IgD-negative memory B cell (primary cell): Measurements from ENCODE around the gene CRHR2. TPM values are rescaled to one million over a fixed set of nuclear protein-coding genes. Genes with fewer than 3 reads are reported as not detected.
"Not testable (repeated sequence)": the region's sequence is repeated elsewhere in the genome, so short reads cannot be mapped to it uniquely, and the experiment has no call there.

Source experiments
- H3K27ac Mint-ChIP-seq, 3 donors: one replicate each; pipeline ENCODE4 v1.8.0; 2020 to 2022; ENCODE audit warnings: mild to moderate bottlenecking in 3 of 3, mixed read lengths in 3 of 3, moderate library complexity in 1 of 3
- H3K27me3 Mint-ChIP-seq: one replicate; pipeline ENCODE4 v1.8.0; 2021; ENCODE audit warnings: mixed read lengths
- H3K36me3 Mint-ChIP-seq: one replicate; pipeline ENCODE4 v1.8.0; 2020; ENCODE audit warnings: mild to moderate bottlenecking, mixed read lengths
- H3K4me1 Mint-ChIP-seq, 3 donors: one replicate each; pipeline ENCODE4 v1.8.0; 2020 to 2022; ENCODE audit warnings: mixed read lengths in 3 of 3, mild to moderate bottlenecking in 1 of 3
- H3K4me3 Mint-ChIP-seq, 4 donors: one replicate each; pipeline ENCODE4 v1.8.0; 2020 to 2022; ENCODE audit warnings: mild to moderate bottlenecking in 4 of 4, mixed read lengths in 4 of 4, moderate library complexity in 3 of 4
- H3K9me3 Mint-ChIP-seq, 3 donors: one replicate each; pipeline ENCODE4 v1.8.0; 2020 to 2021; ENCODE audit warnings: mixed read lengths in 3 of 3, mild to moderate bottlenecking in 1 of 3
- polyA plus RNA-seq: library from polyadenylated mRNA; unstranded; fragments of 300-500 nt; fragmentation: Illumina TruSeq; gene quantifications from one replicate; pipeline ENCODE4 v1.2.3, GENCODE V29; 2021

The CRHR2 gene
- polyA plus RNA-seq, 1 donor from 2014 or later = not detected

- H3K27ac Mint-ChIP-seq = no peak overlapping the region
- H3K36me3 Mint-ChIP-seq = peaks cover 8% of the 10 kb centered on the region
- no peaks in the 10 kb centered on the region for H3K4me1 Mint-ChIP-seq
- H3K9me3 Mint-ChIP-seq = no peaks in the 10 kb centered on the region
- no peaks in the 10 kb centered on the region for H3K27me3 Mint-ChIP-seq
- H3K4me3 Mint-ChIP-seq = no peak overlapping the region
These were observed 36.6 kb downstream of the CRHR2 start for GRCh38 chr7:30645661-30646060.

DNA sequence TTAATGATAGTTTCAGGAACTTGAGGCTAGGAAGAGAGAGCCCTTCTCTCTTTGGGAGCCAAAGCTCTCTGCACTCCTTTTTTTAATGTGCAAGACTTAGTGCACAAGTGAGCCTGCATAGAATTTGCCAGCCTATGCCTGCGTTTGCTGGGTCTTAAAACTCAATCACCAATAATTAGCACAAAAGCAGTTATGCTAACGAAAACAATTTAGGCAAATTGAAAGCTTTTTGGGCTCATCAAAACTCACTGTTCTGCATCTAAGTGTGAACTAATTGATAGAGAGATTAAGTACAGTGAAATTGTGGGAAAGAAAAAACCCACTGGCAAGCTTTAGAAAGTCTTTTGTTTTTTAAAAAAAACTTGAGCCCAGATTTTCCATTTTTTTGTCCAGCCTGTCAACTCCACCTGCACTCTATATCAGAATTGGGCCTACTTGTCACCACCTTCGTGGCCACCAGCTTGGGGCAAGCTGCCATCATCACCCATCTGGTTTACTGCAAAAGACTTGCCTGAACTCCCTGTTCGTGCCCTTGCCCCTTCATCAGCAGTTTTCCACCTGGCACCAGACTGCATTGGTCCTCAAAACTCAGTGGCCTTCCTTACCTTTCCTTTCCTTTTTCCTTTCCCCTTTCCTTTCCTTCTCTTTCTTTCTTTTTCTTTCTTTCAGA lies 37.8 kb downstream of the CRHR2 start:
- Mint-ChIP-seq H3K27ac (no peak overlapping the region), H3K4me3 (no peak overlapping the region), H3K36me3 (peaks cover 8% of the 10 kb centered on the region), H3K27me3 (no peaks in the 10 kb centered on the region), H3K4me1 (no peaks in the 10 kb centered on the region), H3K9me3 (no peaks in the 10 kb centered on the region)

GRCh38 chr7:30642789-30643188 lies 39.5 kb downstream of the CRHR2 start:
- Mint-ChIP-seq H3K27me3 (no peaks in the 10 kb centered on the region), H3K4me1 (no peaks in the 10 kb centered on the region), H3K36me3 (peaks cover 8% of the 10 kb centered on the region), H3K27ac (no peak overlapping the region), H3K9me3 (no peaks in the 10 kb centered on the region), H3K4me3 (no peak overlapping the region)

DNA sequence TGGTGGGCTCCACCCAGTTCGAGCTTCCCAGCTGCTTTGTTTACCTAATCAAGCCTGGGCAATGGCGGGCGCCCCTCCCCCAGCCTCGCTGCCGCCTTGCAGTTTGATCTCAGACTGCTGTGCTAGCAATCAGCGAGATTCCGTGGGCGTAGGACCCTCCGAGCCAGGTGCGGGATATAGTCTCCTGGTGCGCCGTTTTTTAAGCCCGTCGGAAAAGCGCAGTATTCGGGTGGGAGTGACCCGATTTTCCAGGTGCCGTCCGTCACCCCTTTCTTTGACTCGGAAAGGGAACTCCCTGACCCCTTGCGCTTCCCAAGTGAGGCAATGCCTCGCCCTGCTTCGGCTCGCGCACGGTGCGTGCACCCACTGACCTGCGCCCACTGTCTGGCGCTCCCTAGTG lies 39.9 kb downstream of the CRHR2 start:
- H3K27ac Mint-ChIP-seq, H3K27me3 Mint-ChIP-seq, H3K36me3 Mint-ChIP-seq, H3K9me3 Mint-ChIP-seq, H3K4me1 Mint-ChIP-seq, H3K4me3 Mint-ChIP-seq: not testable (repeated sequence)

DNA sequence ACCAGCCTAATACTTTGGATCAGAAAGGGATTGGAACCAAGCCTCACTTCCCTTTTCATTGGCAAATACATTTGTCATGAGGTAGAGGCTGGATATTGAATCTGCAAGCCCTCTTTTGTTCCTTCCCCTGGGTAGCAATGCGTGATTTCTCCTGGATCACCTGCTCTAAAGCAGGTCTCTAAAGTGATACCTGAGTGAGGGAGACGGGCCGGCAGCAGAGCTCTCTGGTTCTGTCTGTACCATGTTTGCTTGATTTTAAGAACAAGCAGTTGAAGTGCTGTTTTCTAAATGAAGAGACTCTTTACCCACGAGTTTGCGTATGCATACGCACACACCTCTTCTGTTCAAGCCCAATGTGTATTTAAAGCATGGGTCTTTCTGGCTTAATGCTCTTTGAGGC lies 46.5 kb downstream of the CRHR2 start:
- H3K27ac Mint-ChIP-seq = no peak overlapping the region
- no peak overlapping the region for H3K4me3 Mint-ChIP-seq
- no peaks in the 10 kb centered on the region for H3K27me3 Mint-ChIP-seq
- no peaks in the 10 kb centered on the region for H3K9me3 Mint-ChIP-seq
- peaks cover 1% of the 10 kb centered on the region for H3K36me3 Mint-ChIP-seq
- no peaks in the 10 kb centered on the region for H3K4me1 Mint-ChIP-seq

DNA sequence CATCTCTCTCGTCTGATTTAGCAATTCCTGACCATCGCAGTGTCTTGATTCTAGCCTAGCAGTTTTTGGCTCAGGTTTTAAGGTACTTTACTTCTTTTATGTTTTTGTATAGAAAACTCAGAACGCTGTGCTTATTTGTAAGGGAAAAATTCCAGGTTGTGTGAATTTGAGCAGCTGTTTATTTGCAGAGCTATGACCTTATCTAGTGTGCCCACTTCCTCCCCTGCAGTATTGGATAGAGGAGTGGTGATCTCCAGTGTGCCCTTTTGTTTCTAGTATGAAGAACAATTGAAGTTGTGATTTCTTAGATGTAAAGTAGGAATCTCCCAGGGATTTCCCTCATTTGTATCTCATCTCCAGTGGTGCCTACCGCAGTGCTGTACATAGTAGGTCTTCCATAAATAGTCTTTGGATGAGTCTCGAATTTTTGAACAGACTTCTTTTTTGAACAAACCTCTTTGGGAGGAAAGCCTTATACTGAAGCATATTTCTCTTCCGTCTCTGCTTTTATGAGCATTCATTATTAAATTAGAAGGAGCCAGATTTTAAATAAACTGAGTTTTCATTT lies 47.5 kb downstream of the CRHR2 start:
- no peaks in the 10 kb centered on the region for H3K4me1 Mint-ChIP-seq
- no peak overlapping the region for H3K4me3 Mint-ChIP-seq
- H3K36me3 Mint-ChIP-seq = peaks cover 1% of the 10 kb centered on the region
- H3K9me3 Mint-ChIP-seq = no peaks in the 10 kb centered on the region
- H3K27ac Mint-ChIP-seq = peak overlapping the region in 1 of 3 donors; percentile 44
- no peaks in the 10 kb centered on the region for H3K27me3 Mint-ChIP-seq

- Mint-ChIP-seq H3K36me3 (peaks cover 2% of the 10 kb centered on the region), H3K4me1 (no peaks in the 10 kb centered on the region), H3K9me3 (no peaks in the 10 kb centered on the region), H3K4me3 (no peak overlapping the region), H3K27me3 (no peaks in the 10 kb centered on the region), H3K27ac (no peak overlapping the region)
These were observed 48.0 kb downstream of the CRHR2 start for GRCh38 chr7:30634193-30634626.

DNA sequence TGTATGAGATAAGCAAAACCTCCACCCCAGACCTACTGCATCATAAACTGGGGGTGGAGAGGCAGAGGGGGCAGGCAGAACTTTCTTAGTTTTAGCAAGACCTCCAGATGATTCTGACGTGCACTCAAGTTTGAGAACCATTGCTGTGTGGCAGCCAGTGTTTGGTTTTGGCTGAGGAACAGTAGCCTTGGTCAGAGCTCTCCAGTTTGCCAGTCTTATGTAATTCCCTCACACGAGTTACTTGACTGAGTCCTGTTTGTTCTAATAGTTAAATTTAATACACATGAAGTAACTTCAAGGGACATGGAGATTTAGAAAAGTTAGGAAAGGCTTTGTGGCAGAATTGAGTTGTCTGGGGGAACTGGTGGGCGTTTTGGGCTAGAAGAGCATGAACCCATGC lies 49.0 kb downstream of the CRHR2 start:
- Mint-ChIP-seq H3K4me3 (no peak overlapping the region), H3K4me1 (no peaks in the 10 kb centered on the region), H3K9me3 (no peaks in the 10 kb centered on the region), H3K27ac (no peak overlapping the region), H3K27me3 (no peaks in the 10 kb centered on the region), H3K36me3 (peaks cover 3% of the 10 kb centered on the region)

DNA sequence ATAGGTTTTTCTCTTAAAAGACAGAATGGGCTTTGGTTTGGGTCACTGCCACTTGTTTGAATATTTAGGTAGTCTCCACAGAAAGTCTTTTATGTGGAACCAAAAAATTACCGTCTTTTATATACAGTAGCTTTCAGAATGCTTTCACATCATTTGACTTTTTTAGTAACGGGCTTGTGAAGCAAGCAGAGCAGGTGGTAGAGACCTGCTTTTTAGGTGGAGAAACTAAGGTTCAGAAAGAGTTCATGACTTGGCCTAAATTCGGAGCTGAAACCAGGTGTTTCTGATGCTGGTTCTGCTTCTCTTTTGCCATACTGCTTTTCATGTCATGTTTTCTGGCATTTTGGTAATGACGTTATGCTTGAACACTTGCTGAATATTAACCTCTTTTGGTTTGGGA lies 51.3 kb downstream of the CRHR2 start:
- H3K4me3 Mint-ChIP-seq = no peak overlapping the region
- peaks cover 3% of the 10 kb centered on the region for H3K36me3 Mint-ChIP-seq
- no peak overlapping the region for H3K27ac Mint-ChIP-seq
- no peaks in the 10 kb centered on the region for H3K27me3 Mint-ChIP-seq
- H3K9me3 Mint-ChIP-seq = no peaks in the 10 kb centered on the region
- H3K4me1 Mint-ChIP-seq = no peaks in the 10 kb centered on the region

DNA sequence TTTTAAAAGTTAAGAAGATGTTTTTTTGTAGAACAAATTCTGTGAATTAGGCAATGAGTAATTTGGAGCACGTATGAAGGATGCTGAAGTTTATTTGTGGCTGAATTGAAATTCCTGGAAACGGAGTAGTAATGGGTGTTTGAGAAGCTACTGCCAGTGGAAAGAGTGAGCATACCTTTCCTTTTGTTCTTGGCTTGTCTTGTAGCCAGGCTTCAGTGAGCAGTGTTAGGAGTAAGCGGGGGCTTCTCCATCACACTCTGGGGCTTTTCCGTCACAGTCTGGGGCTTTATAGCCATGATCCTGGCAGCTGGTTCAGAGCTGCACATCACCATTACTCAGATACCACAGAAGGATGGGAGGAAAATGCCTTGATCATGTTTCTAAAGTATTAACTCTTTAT lies 55.2 kb downstream of the CRHR2 start:
- H3K9me3 Mint-ChIP-seq = no peaks in the 10 kb centered on the region
- H3K4me1 Mint-ChIP-seq = no peaks in the 10 kb centered on the region
- no peaks in the 10 kb centered on the region for H3K27me3 Mint-ChIP-seq
- no peak overlapping the region for H3K27ac Mint-ChIP-seq
- peaks cover 5% of the 10 kb centered on the region for H3K36me3 Mint-ChIP-seq
- H3K4me3 Mint-ChIP-seq = no peak overlapping the region

DNA sequence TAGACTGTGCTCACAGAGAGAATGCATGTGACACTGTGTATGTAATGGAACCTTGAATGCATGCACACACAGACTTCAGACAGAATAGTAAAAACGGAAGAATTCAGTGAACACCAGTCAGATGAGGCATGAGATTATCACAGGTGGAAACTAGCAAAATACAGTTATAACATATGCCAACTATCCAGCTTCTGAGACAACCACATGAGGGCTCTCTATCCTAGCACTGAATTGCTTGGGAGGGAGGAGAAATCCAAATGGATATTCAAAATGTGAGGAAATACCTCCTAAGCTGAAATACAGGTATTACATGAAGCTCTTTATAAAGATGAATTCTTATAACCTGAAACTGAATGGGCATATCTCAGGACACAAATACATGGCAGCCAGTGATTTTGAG lies 57.0 kb downstream of the CRHR2 start:
- H3K27ac Mint-ChIP-seq = no peak overlapping the region

DNA sequence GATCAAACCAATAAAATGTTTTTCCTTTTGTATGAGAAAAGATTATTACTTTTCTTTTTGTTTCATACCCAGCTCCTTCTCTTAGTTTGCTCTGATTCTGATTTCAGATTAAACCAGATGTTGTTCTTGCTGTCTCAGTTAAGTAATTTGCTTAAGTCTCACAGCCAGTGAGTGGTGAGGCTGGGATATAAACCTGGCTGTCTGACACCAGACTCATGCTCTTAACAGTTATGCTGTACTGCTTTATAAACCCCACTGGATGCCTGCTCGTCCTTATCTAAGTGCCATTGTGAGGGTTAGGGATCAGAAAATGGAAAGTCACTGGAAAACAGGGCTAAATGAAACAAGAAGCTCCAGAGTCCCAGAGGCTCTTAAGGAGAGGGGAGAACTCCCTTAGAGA lies 63.3 kb downstream of the CRHR2 start:
- Mint-ChIP-seq H3K27me3 (no peaks in the 10 kb centered on the region), H3K9me3 (no peaks in the 10 kb centered on the region), H3K36me3 (peaks cover 8% of the 10 kb centered on the region), H3K4me1 (no peaks in the 10 kb centered on the region), H3K4me3 (no peak overlapping the region), H3K27ac (no peak overlapping the region)

More for the DNA sequence above, 57.0 kb downstream of the CRHR2 start:
- H3K27me3 Mint-ChIP-seq = no peaks in the 10 kb centered on the region
- no peak overlapping the region for H3K4me3 Mint-ChIP-seq
- no peaks in the 10 kb centered on the region for H3K4me1 Mint-ChIP-seq
- no peaks in the 10 kb centered on the region for H3K9me3 Mint-ChIP-seq
- H3K36me3 Mint-ChIP-seq = peaks cover 8% of the 10 kb centered on the region

- Mint-ChIP-seq H3K4me1 (no peaks in the 10 kb centered on the region), H3K27me3 (no peaks in the 10 kb centered on the region), H3K4me3 (no peak overlapping the region), H3K27ac (no peak overlapping the region), H3K36me3 (peaks cover 8% of the 10 kb centered on the region), H3K9me3 (no peaks in the 10 kb centered on the region)
These were observed 64.1 kb downstream of the CRHR2 start for GRCh38 chr7:30618080-30618676.

DNA sequence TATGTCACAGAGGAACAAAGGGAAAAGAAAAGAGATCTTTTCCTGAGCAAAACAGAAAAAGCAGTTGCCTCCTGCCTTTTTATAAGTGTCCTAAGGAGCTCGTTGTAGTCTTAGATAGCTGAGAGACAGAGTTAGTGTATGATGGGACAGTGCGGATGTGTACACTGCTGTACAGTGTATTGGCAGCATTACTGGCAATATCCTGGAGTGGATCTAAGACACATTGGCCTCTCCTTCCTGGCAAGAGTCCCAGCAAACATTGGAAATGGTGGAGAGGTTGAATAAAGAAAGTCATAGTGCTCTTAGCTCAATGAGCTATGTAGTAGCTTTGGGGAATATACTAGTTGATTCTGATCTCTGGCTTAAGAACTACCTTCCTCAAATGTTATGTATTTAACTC lies 64.9 kb downstream of the CRHR2 start:
- Mint-ChIP-seq H3K4me1 (no peaks in the 10 kb centered on the region), H3K4me3 (no peak overlapping the region), H3K27me3 (no peaks in the 10 kb centered on the region), H3K9me3 (no peaks in the 10 kb centered on the region), H3K36me3 (peaks cover 8% of the 10 kb centered on the region), H3K27ac (no peak overlapping the region)

GRCh38 chr7:30616318-30616717 lies 65.9 kb downstream of the CRHR2 start:
- Mint-ChIP-seq H3K4me1 (no peaks in the 10 kb centered on the region), H3K9me3 (no peaks in the 10 kb centered on the region), H3K4me3 (no peak overlapping the region), H3K27ac (no peak overlapping the region), H3K36me3 (peaks cover 2% of the 10 kb centered on the region), H3K27me3 (no peaks in the 10 kb centered on the region)
